ENCODE results near the gene PM20D1. TPM values are rescaled to one million over a fixed set of nuclear protein-coding genes. Genes with fewer than 3 reads are reported as not detected.

PM20D1 gene
- total RNA-seq, 4 donors from 2014 or later, result not detected

DNA sequence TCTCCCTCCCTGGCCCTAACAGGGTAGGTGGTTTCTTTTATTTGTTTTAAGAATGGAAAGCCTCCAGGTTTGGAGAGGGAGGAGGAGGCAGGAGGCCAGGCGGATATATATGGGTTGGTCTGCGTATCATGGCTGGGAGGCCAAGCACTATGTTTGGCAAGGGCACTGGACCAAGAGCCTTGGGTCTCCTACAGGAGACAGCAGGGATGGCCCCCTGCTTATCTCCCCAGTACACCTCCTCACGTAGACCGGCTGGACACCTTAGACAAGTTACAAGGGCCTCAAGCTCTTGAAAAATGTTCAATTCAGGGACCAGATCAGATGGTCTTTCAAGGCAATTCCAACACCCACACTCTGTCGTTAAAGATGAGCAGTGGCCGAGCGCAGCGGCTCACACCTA, 47.9 kb downstream of the PM20D1 start:
- Histone ChIP-seq H3K4me1 (peaks cover 34 to 40% of the 10 kb centered on the region in 2 donors), H3K27ac (peak overlapping the region in 2 of 4 donors; percentile 18 to 39)
- intact Hi-C loops (cut with DNase I; ENCODE audit: low total_unique reads), result no loop called here

DNA sequence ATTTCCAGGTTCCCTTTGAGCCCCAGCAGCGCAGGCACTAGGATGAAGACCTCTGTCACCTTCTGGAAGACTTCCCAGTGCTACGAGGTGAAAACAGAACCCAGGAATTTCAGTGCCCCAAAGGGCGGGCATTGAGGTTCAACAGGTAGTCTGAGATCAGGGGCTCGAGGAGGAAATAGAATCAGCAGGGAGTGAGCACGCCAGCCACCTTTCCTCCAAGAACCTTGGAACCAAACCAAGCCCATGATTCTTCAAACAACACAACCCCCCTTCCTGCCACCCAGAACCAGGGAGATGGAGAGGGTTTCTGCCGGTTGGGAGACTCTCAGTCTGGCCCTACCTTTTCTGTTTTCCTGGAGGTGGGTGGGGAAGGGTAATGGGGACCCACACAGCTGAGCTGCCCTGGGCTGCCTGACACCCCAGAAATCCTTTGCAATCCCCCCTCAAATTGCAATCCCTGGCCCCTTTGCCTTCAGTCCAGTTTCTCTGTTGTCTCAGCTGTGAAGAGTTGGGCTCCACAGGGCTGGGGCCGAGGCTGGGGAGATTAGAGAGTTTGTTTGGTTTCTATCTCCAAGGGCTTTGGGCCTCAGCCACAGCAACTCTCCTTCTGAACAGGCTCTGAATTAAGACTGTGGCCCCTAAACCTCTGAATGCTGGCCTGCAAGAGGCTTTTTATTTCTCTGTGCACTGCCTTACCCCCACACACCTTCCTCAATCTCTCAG, 48.8 kb downstream of the PM20D1 start:
- H3K27ac ChIP-seq, result peak overlapping the region in 2 of 4 donors; percentile 35 to 39
- intact Hi-C loops (cut with DNase I; ENCODE audit: low total_unique reads) (no loop called here), in situ Hi-C loops (cut with MboI; ENCODE audit: low sequenced_read_pairs in 4 of 4) (no loop called here)
- ATAC-seq (no peak), DNase-seq (no peak)
- TF ChIP-seq POLR2A (IDR thresholded peaks at IDR 0.05), result no peak
- TF ChIP-seq, protein P1, sequence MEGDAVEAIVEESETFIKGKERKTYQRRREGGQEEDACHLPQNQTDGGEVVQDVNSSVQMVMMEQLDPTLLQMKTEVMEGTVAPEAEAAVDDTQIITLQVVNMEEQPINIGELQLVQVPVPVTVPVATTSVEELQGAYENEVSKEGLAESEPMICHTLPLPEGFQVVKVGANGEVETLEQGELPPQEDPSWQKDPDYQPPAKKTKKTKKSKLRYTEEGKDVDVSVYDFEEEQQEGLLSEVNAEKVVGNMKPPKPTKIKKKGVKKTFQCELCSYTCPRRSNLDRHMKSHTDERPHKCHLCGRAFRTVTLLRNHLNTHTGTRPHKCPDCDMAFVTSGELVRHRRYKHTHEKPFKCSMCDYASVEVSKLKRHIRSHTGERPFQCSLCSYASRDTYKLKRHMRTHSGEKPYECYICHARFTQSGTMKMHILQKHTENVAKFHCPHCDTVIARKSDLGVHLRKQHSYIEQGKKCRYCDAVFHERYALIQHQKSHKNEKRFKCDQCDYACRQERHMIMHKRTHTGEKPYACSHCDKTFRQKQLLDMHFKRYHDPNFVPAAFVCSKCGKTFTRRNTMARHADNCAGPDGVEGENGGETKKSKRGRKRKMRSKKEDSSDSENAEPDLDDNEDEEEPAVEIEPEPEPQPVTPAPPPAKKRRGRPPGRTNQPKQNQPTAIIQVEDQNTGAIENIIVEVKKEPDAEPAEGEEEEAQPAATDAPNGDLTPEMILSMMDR (IDR thresholded peaks at IDR 0.05 in 4 of 5, conservative IDR thresholded peaks at IDR 0.05 in 1 of 5), result no peak
- H3K27me3 ChIP-seq, result no peaks in the 10 kb centered on the region
- H3K36me3 ChIP-seq, result peaks cover 0 to 45% of the 10 kb centered on the region in 2 donors
- peaks cover 26 to 31% of the 10 kb centered on the region in 2 donors for H3K4me1 ChIP-seq
- no peak overlapping the region for H3K4me3 ChIP-seq
- no peaks in the 10 kb centered on the region for H3K9me3 ChIP-seq

More for the DNA sequence above, 47.9 kb downstream of the PM20D1 start:
- Histone ChIP-seq H3K36me3 (peaks cover 0 to 37% of the 10 kb centered on the region in 2 donors), H3K27me3 (no peaks in the 10 kb centered on the region), H3K4me3 (no peak overlapping the region), H3K9me3 (no peaks in the 10 kb centered on the region)
- ATAC-seq (no peak), DNase-seq (no peak)
- in situ Hi-C loops (cut with MboI; ENCODE audit: low sequenced_read_pairs in 4 of 4), result no loop called here
- no peak for TF ChIP-seq POLR2A (IDR thresholded peaks at IDR 0.05)
- TF ChIP-seq, protein P1 (IDR thresholded peaks at IDR 0.05 in 4 of 5, conservative IDR thresholded peaks at IDR 0.05 in 1 of 5), result no peak

DNA sequence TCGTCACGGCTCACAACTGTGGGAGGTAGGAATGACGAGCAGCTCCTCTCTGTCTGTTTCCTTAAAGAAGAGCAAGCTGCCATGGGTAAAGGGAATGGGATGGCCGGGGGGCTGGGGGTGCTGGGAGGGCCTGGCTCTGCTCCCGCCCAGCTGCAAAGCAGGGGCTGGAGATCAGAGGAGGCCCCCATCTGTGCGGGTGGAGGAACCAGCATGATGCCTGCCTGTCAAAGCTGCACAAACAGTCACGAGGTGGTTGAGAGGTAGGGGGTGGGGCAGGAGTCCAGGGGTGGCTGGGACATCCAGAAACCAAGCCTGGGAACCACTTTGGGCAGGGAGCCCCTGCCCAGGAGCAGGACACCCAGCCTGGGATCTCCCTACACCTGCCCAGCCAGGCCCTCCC, 49.5 kb downstream of the PM20D1 start:
- Histone ChIP-seq H3K27ac (no peak overlapping the region), H3K4me1 (peaks cover 20 to 24% of the 10 kb centered on the region in 2 donors), H3K4me3 (no peak overlapping the region), H3K27me3 (no peaks in the 10 kb centered on the region), H3K36me3 (peaks cover 0 to 52% of the 10 kb centered on the region in 2 donors), H3K9me3 (no peaks in the 10 kb centered on the region)
- TF ChIP-seq, protein P1 (IDR thresholded peaks at IDR 0.05 in 4 of 5, conservative IDR thresholded peaks at IDR 0.05 in 1 of 5), result no peak
- no peak for TF ChIP-seq POLR2A (IDR thresholded peaks at IDR 0.05)
- intact Hi-C loops (cut with DNase I; ENCODE audit: low total_unique reads), result no loop called here
- DNase-seq (no peak), ATAC-seq (no peak)
- in situ Hi-C loops (cut with MboI; ENCODE audit: low sequenced_read_pairs in 4 of 4), result no loop called here

DNA sequence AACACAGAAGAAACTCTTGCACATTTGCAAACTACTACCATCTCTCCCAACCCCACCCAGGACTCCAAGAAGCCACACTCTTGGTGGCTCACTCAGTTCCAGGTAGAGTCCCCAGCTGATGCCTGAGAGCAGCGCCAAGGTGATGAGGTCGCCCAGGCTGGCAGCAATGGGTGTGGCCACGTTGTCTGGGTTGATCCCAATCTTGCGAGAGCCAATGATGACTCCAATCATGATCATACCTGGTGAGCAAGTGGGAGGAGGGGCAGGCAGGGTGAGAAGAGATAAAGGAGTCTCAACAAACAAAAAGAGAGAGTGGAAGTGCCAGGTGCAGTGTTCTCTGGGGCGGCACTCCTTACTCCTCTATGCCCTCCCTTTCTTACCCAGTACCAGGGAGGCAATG, 51.4 kb downstream of the PM20D1 start:
- intact Hi-C loops (cut with DNase I; ENCODE audit: low total_unique reads), result no loop called here
- H3K4me1 ChIP-seq, result peaks cover 11 to 13% of the 10 kb centered on the region in 2 donors
- in situ Hi-C loops (cut with MboI; ENCODE audit: low sequenced_read_pairs in 4 of 4), result loop anchor here (10.0 to 25.0 kb wide), 5 partner anchors 114 to 314 kb away; partner anchors contain the start of gene AVPR1B (in 1 of the 4)
- no peak overlapping the region for H3K27ac ChIP-seq
- H3K4me3 ChIP-seq, result no peak overlapping the region
- H3K36me3 ChIP-seq, result peaks cover 0 to 71% of the 10 kb centered on the region in 2 donors
- H3K9me3 ChIP-seq, result no peaks in the 10 kb centered on the region
- no peaks in the 10 kb centered on the region for H3K27me3 ChIP-seq
- ATAC-seq, result no peak
- TF ChIP-seq, protein P1 (IDR thresholded peaks at IDR 0.05 in 4 of 5, conservative IDR thresholded peaks at IDR 0.05 in 1 of 5), result no peak
- TF ChIP-seq POLR2A (IDR thresholded peaks at IDR 0.05), result no peak
- DNase-seq, result no peak

Data from gastrocnemius medialis (tissue), 4 donors.